ENCODE results near the gene CFAP100.

Gene CFAP100

DNA sequence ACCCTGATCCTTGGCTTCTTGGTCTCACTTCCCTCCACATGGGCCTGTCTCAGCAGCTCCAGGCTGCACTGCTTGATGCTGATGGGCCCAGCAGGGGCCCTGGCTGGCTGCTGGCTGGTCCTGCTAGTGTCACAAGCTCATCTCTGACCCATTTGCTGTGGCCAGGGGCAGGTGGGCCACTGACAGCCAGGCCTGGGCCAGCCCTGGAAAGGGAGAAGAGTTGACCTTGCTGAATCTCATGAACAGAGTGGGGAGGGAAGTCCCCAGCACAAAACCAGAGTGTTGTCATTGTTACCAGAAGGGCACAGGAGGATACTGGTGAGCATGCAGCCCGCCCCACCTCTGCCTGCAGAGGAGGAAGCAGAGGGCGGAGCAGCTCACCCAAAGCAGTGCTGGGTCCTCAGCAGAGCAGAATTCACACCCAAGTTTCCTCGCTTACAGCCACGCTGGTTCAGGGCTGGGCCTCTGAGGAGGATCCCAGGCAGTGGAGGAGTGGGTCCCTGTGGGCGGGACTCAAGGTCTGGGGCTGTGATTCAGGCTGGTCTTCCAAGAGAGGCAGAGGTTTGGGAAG, 29.9 kb upstream of the CFAP100 start:
- H3K9ac ChIP-seq (ENCODE audit: low read length), result no peak overlapping the region
- H3K4me1 ChIP-seq (ENCODE audit: low read length), result no peaks in the 10 kb centered on the region
- H3K9me2 ChIP-seq (replicated peaks; ENCODE audit: insufficient read depth, low read length), result no peaks in the 10 kb centered on the region
- no peaks in the 10 kb centered on the region for H3K9me3 ChIP-seq (replicated peaks; ENCODE audit: insufficient read depth, low read length)
- no peak for TF ChIP-seq EZH2 (optimal IDR thresholded peaks at IDR 0.05; ENCODE audit: low read depth, low read length)
- TF ChIP-seq CTCF (IDR thresholded peaks at IDR 0.05; ENCODE audit: low read length), result no peak
- no peak for TF ChIP-seq EZH2phosphoT487 (IDR thresholded peaks at IDR 0.05; ENCODE audit: low read length)
- no peaks in the 10 kb centered on the region for H3F3A ChIP-seq (ENCODE audit: insufficient read depth, low read length)
- H3K4me3 ChIP-seq (ENCODE audit: low read length), result no peak overlapping the region
- no peaks in the 10 kb centered on the region for H3K36me3 ChIP-seq (replicated peaks; ENCODE audit: insufficient read depth, low read length)
- H3K4me2 ChIP-seq (ENCODE audit: low read depth, low read length), result no peak overlapping the region
- no peak overlapping the region for H3K27ac ChIP-seq (ENCODE audit: low read length)
- H3K27me3 ChIP-seq (replicated peaks; ENCODE audit: insufficient read depth, low read length), result no peaks in the 10 kb centered on the region
- no peak overlapping the region for H2AFZ ChIP-seq (ENCODE audit: low read length)
- no peaks in the 10 kb centered on the region for H3K79me2 ChIP-seq (ENCODE audit: low read length)
- no peaks in the 10 kb centered on the region for H4K20me1 ChIP-seq (ENCODE audit: insufficient read depth, low read length)
- DNase-seq, result peak; percentile 9

GRCh38 chr3:126365351-126366277, 29.1 kb upstream of the CFAP100 start:
- Histone ChIP-seq H3K36me3 (replicated peaks; ENCODE audit: insufficient read depth, low read length) (no peaks in the 10 kb centered on the region), H3K4me3 (ENCODE audit: low read length) (no peak overlapping the region), H2AFZ (ENCODE audit: low read length) (no peak overlapping the region), H3K9me3 (replicated peaks; ENCODE audit: insufficient read depth, low read length) (no peaks in the 10 kb centered on the region), H3K4me2 (ENCODE audit: low read depth, low read length) (no peak overlapping the region), H3K4me1 (ENCODE audit: low read length) (no peaks in the 10 kb centered on the region), H3K27me3 (replicated peaks; ENCODE audit: insufficient read depth, low read length) (no peaks in the 10 kb centered on the region), H3K9ac (ENCODE audit: low read length) (no peak overlapping the region), H3F3A (ENCODE audit: insufficient read depth, low read length) (no peaks in the 10 kb centered on the region), H3K27ac (ENCODE audit: low read length) (no peak overlapping the region), H3K79me2 (ENCODE audit: low read length) (no peaks in the 10 kb centered on the region), H4K20me1 (ENCODE audit: insufficient read depth, low read length) (no peaks in the 10 kb centered on the region), H3K9me2 (replicated peaks; ENCODE audit: insufficient read depth, low read length) (no peaks in the 10 kb centered on the region)
- TF ChIP-seq EZH2phosphoT487 (IDR thresholded peaks at IDR 0.05; ENCODE audit: low read length) (no peak), EZH2 (optimal IDR thresholded peaks at IDR 0.05; ENCODE audit: low read depth, low read length) (no peak)
- DNase-seq, result peak; percentile 2

- TF ChIP-seq CTCF (IDR thresholded peaks at IDR 0.05; ENCODE audit: low read length) (no peak), EZH2phosphoT487 (IDR thresholded peaks at IDR 0.05; ENCODE audit: low read length) (no peak), EZH2 (optimal IDR thresholded peaks at IDR 0.05; ENCODE audit: low read depth, low read length) (no peak)
- no peaks in the 10 kb centered on the region for H3K4me1 ChIP-seq (ENCODE audit: low read length)
- no peak overlapping the region for H3K27ac ChIP-seq (ENCODE audit: low read length)
- H3K36me3 ChIP-seq (replicated peaks; ENCODE audit: insufficient read depth, low read length), result no peaks in the 10 kb centered on the region
- no peaks in the 10 kb centered on the region for H3F3A ChIP-seq (ENCODE audit: insufficient read depth, low read length)
- H3K9me3 ChIP-seq (replicated peaks; ENCODE audit: insufficient read depth, low read length), result no peaks in the 10 kb centered on the region
- no peak overlapping the region for H3K4me3 ChIP-seq (ENCODE audit: low read length)
- no peaks in the 10 kb centered on the region for H3K9me2 ChIP-seq (replicated peaks; ENCODE audit: insufficient read depth, low read length)
- H3K4me2 ChIP-seq (ENCODE audit: low read depth, low read length), result no peak overlapping the region
- no peak overlapping the region for H2AFZ ChIP-seq (ENCODE audit: low read length)
- no peak overlapping the region for H3K9ac ChIP-seq (ENCODE audit: low read length)
- no peaks in the 10 kb centered on the region for H4K20me1 ChIP-seq (ENCODE audit: insufficient read depth, low read length)
- H3K79me2 ChIP-seq (ENCODE audit: low read length), result no peaks in the 10 kb centered on the region
- no peaks in the 10 kb centered on the region for H3K27me3 ChIP-seq (replicated peaks; ENCODE audit: insufficient read depth, low read length)
- DNase-seq, result no peak
These were observed 27.3 kb upstream of the CFAP100 start for GRCh38 chr3:126367316-126367805.

Data from MM.1S (cell line).